T1000 (cell line): Measurements from ENCODE around the gene EIF2S1.
"Not testable (repeated sequence)": the region's sequence is repeated elsewhere in the genome, so short reads cannot be mapped to it uniquely, and the experiment has no call there.

ENCODE experiments used
- DNase-seq: peaks from one replicate; lab custom pipeline; 2025; ENCODE audit warnings: mixed read lengths; lab: John Stamatoyannopoulos, UW

EIF2S1 gene

DNA sequence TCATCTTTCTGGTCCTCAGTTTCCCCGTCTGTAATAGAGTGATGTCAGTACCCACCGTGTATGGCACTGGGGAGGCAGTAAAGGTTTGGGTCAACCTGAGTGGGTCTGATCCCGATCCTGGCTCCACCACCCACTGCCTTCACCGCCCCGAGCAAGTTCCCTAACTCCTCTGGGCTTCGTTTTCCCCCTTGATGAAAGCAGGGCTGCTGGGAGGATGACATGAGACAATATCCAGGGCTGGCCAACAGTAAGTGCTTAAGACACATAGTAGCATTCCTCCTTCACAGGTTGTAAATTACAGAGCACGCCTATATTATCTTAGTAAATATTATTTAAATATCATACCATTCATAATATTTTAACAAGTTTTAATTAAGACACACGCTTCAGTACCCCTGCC, 51.2 kb downstream of the EIF2S1 start:
- DNase-seq: no peak

DNA sequence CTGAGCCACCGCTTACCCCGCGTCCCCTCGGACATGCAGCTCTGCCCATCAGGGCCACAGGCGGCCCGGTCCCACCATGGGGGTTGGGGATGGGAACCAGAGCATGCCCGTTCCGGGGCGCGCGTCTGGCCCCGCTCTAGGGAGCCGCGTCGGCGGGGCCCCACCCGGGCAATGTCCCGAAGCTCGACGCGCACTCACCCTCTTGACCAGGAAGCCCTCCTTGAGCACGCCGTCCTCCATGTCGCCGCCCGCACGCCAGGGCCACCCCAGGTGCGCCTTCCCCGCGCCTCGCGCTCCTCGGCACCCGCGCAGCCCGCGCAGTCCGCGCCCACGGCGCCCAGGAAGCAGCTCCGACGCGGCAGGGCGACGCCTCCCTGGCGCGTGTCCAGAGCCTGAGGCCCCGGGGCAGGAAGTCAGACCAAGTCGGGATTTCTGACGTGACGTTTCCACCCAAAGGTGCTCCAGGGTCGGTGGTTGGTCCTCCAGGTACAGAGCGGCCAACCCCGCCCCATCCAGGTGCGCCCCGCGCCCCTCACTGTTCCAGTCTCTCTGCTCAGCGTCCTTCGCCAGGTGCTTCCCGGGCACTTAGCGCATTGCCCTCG, 51.8 kb downstream of the EIF2S1 start, which contains the start of gene PLEK2:
PLEK2 (minus strand) TSS at position 346 of the 602 bp plus-strand sequence; CDS start at position 240, 106 bp downstream.
- DNase-seq: no peak

DNA sequence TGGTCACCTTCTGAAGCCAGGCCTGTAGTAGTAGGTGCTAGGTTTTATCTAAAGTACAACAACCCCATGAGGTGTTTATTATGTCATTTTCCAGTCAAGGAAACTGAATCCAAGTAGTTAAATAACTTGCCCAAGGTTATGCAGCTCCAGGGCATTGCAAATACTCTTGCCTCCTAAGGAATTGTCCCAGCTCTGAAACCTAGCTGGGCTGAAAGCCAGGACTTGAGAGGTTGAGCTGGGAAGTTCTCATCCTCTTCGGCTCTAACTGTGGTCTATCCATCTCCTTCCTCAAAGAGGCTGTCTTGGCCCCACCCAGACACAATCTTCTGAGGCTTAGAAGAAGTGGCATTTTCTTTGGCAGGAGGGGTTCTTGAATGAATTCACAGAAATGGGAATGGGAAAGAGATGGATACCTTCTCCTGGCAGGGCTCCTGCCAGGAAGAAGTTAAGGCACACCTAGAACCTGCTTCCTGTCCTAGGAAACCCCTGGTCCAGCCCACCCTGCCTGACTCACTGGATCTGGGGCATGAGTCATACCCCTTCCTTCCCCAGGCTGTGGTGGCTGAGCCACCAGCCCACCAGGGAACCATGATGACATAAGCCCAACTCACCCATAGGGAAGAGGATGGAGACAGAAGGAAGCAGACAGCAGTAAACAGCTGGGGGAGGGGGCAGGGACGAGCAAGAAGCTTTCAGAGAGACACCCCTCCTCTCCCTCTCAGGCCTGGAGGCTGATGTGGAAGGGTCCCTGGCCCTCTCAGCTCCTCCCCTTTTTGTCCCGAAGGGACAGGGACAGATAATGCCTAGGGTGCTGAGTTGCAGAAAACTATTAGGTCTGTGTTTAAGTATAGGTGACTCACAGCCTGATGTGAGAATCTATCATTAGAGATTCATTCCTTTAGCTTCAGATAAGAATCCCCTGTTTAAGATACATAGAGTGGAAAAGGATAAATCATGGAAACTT, 54.0 kb downstream of the EIF2S1 start:
- peak; percentile 77 for DNase-seq

DNA sequence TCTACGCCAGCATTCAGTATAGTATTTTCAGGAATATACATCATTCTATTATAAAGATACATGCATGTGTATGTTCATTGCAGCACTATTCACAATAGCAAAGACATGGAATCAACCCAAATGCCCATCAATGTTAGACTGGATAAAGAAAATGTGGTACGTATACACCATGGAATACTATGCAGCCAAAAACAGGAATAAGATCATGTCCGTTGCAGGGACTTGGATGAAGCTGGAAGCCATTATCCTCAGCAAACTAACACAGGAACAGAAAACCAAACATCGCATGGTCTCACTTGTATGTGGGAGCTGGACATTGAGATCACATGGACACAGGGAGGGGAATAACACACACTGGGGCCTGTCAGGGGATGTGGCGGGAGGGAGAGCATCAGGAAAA, 55.5 kb downstream of the EIF2S1 start:
- DNase-seq: not testable (repeated sequence)

DNA sequence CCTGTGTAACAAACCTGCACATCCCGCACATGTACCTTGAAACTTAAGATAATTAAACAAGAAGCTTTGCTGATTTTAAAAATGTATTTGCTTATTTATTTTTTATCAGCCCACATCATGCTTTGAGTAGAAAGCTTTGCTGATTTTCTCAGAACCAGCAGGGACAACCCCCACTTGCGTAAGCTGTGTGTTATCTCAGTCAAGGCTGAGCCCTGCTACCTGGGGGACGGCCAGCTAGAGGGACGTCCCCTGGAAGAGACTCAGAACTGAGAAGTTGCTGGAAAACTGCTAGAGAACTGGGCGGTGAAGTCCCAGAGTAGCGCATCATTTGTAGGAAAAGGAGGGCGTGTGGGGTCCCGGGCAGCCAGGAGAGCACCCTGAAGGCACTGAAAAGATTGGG, 56.0 kb downstream of the EIF2S1 start:
- no peak for DNase-seq

DNA sequence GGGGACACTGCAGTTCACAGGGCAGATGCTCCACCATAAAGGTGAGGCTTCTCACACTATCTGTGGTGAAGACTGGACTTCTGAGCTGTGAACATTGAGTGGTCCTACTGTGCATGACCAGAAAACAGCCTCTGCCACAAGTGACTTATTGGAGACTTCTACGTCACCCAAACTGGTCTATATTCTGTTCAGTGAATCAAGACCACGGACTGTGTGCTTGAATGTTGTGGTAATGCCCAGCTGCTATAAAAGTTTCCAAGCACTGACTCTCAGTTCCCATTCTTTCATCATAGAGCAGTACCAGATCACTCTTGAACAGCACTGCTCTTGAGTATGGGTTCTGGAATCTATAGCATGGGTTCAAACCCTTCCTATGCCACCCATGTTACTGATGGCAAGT, 56.7 kb downstream of the EIF2S1 start:
- DNase-seq: no peak

DNA sequence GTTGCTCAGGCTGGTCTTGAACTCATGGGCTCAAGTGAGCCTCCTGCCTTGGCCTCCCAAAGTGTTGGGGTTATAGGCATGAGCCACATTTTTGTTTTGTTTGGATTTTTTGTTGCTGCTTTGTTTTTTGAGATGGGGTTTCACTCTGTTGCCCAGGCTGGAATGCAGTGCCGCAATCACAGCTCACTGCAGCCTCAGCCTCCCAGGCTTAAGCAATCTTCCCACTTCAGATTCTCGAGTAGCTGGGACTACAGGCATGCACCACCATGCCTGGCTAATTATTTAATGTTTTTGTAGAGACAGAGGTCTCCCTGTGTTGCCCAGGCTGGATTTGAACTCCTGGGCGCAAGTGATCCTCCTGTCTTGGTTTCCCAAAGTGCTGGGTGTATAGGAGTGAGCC, 57.5 kb downstream of the EIF2S1 start:
- no peak for DNase-seq

DNA sequence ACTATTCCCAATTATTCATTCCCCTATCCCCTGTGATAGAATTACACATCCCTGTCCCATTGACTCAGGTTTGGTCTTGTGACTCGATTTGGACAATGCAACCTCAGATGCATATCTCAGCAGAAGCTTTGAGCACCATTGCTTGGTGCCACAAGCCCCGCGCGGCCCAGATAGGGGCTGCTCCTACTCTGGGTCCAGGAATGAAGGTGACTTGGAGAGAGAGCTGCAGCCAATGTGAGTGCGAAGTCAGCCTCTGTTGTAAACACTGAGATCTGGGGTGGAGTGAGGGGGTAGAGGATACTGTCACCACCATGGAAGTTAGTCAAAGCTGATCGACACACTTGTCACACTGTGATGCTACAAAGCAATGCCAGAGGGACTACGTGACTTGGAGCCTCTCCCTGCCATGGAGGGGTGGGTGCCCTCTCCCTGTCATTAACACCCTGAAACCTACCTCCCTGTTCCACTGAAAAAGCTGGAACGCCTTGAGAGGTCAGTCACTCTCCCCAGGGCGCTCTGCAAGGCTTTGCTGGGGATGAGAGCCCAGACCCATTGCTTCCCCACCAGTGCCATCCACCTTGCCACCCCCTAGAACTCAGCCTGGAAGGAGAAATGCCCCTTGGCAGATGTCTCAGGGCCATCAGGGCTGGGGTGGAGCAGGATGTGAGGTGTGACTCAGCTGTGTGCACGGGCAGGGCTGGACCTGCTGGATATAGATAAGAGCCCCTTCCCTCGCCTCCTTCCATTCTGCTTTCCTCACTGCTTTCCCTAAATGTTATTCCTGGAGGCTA, 58.5 kb downstream of the EIF2S1 start:
- DNase-seq: peak; percentile 24

DNA sequence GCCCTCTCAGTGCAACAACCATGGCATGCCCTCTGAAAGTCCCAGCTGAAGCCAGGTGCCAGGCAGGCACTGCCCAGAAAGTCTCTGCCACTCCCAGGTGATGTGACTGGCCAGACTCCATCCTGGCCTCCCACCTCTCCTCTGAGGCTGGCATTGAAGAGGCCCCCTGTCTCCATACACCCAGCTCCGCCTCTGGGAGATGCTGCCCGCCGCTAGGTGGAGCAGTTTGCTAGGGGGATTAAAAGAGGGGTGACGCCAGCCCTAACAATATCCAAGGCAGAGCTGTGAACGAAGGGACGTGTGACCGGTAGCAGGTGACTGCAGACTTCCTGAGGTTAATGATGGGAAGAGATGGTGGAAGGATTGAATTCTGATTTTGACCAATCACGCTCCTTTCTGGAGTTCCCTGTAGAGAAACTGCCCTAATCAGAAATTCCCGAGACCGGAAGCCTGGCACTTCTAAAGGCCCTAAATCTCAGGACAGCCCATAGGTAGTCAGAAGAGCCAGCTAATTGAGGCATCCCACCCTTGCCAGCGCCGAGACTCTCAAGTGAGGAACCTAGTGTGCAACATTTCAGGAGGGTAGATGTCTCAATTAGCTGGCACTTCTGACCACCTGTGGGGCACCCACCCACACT, 60.1 kb downstream of the EIF2S1 start:
- no peak for DNase-seq

DNA sequence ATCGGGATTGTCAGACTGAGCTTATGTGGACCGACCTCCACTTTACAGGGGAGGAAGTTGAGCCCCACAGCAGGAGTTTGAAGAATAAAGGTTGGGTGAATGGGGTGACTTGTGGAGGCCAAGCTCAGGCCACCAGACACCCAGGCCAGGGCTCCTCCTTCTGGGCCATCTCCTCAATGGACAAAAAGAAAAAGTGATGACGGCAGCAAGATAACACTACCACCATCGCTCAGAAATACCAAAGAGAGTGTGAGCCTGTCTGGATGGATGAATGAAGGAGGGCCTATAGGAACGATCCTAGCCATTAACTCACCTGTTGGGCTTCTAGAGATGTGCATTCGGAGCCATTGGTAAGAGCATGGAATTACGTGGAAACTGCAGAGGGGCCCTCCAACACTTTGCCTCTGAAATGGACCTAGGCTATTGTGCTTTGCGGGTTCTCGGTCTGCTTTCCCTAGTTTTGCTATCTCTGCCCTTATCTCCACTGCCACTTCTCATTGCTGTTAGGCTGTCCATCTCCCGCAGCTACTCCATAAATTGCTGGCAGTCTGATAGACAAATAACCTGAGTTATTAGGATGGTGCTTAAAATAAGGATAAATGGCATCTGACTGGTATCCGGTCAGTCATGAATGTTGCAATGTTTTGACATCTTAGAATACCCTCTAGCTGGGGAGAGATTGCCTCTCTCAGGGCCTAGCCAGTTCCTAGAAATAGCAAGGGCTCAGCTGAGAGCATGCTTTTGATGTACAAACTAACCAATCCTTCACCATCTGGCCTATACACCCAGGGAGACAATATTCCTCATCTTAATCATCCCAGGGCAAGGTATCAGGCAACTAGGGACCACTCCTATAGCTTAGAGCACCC, 61.5 kb downstream of the EIF2S1 start:
- no peak for DNase-seq

DNA sequence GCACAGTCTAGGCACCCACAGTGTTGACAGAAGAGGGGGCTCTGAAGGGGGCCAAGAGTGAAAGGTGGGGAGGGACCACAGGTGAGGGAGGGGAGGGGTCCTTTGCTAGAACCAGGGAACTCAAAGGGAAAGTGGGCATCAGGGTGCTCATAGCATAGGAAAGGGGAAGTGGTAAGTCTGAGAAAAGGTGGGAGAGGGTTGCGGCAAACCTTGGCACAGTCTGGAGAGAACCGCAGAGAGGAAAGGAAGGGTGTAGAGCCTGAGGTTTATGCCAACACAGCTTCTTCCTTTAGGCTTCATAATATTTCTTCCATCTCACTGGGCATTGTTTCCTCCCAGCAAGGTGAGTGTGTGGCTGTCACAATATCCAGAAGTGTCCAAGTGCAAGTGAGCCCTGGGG, 63.3 kb downstream of the EIF2S1 start:
- no peak for DNase-seq

DNA sequence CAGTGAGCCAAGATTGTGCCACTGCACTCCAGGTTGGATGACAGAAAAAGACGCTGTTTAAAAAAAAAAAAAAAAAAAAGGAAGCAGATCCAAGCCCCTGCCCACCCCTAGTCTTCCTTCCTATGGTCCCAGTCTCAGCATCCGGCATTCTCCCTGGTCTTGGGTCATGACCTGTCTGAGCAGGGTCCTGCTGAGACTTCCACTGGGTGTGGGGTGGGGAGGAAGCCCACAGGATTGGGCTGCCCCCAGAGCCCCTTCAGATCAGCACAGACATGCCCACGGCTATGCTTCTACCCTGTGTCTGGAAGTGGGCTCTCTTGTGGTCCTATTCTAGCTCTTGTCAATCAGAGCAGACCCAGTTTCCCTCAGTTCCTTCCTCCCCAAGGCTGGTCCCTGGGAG, 64.4 kb downstream of the EIF2S1 start:
- DNase-seq: no peak

DNA sequence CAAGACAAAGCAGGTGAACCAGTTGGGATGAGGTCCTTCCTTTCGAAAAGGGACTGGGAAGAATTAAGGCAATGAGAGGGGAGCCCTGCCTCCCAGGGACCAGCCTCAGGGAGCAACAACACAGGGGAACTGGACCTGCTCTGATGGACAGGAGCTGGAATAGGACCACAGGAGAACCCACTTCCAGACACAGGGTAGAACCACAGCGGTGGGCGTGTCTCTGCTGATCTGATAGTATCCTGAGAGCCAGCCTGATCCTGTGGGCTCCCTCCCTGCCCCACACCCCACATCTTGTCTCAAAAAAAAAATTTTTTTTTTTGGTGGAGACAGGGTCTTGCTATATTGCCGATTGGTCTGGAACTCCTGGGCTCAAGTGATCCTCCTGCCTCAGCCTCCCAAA, 65.5 kb downstream of the EIF2S1 start:
- DNase-seq: no peak

DNA sequence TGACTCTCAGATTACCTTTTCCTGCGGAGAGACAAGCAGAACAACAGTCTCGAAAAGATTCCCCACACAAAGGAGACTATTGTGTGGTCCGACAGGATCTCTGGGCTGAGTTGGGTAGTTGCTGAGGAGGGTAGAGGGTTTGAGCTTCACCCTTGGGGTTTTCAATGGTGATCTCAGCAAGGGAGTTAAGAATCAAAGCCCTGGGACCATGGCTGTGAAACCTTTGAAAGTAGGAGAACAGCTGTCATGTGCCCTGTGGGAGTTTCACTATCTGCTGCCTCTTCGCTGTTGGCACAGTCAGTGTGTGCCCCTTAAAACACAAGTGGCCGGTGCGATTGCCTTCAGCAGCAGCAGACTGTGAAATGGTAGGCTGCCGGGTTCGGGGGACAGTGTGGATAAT, 66.0 kb downstream of the EIF2S1 start:
- DNase-seq: no peak

DNA sequence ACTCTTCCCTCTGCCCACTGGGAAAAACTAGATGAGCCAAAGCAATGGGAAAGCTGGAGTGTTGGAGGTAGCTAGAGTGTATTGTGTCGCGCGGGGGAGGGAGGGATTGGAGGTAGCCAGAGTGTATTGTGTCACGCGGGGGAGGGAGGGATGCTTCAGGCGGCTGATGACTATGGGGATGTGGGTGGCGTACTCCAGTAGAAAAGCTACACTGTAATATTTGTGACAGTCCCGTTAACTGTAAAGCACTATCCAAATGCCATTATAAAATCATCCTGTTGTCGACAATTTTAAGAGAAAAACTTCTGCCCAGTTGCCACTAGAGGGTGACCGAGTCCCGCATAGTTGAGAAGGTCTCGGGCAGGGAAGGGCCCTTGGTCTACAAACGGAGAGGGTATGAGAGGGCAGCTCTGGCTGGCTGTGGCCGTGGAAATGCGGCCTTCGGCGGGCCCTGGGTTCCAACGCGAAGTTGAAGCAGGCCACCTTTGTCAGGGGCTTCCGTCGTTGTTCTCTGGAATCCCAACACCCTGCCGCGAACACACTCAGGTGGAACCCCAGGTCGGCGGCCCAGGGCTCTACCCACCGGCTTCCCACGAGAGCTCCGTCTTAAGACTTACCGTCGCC, 67.0 kb downstream of the EIF2S1 start:
- DNase-seq: peak; percentile 26

DNA sequence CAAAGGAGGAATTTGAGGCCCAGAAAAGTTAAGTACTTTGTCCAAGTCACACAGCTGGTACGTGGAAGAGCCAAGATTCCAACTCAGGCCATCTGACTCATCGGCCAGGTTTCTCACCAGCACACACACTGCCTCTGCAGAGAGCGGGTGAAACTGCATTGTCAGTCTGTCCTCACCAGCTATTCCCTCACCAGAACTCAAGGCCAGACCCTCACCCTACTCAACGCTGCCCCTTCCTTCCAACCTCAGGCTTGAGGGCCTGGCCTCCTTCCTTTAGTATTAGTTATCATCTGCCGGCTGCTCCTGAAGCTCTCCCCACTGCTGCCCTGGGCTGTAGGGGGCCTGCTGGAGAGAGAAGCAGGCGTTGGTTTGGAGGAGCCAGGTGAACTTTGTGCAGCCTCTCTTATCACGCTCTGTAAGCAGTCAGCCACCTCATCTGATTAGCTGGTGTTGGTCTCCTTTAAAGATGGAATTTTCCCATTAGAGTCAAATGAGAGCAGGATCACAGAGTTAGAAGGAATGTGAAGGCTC, 68.4 kb downstream of the EIF2S1 start:
- no peak for DNase-seq

DNA sequence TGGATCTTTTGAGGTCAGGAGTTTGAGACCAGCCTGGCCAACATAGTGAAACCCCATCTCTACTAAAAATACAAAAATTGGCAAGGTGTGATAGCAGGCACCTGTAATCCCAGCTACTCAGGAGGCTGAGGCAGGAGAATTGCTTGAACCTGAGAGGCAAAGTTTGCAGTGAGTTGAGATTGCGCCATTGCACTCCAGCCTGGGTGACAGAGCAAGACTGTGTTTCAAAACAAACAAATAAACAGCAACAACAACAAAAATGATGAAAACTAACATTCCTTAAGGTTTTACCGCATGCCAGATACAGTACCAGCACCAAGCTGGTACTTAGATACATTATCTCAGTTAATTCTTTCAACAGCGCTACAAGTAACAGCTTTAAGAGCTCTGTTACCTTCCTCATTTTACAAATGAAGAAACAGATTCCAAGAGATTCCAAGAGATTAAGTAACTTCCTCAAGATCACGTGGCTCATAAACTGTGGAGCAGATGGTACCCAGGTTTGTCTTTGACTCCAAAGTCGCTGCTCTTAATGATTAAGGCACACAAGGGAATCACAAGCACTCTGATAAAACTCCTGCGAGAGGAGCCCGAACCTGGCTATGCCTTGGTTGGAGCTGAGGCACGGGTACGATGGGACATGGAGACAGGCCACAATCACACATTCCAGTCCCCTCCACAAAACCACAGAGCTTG, 69.5 kb downstream of the EIF2S1 start:
- no peak for DNase-seq

DNA sequence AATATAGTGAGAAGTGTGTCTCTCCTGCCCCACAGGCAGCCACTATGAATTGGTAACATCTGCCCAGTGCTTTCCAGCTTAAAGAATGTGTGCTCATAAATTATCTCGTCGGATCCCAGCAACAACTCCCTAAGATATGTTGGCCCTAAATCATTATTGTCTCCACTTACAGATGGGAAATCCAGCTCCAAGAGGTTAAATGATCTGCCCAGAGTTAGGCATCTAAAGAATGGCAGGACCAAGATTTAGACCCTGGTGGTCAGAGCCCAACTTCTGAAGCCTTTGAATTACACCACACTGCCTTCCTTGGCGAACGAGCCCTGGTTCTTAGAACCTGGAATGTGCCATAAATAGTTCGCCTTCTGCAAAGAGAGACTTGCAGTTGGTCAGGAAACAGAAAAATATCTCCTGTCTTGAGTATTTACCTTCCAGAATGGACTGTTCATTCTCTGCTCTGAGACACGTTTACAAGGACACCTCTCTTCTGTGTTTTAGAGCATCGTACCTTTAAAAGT, 72.0 kb downstream of the EIF2S1 start:
- no peak for DNase-seq

DNA sequence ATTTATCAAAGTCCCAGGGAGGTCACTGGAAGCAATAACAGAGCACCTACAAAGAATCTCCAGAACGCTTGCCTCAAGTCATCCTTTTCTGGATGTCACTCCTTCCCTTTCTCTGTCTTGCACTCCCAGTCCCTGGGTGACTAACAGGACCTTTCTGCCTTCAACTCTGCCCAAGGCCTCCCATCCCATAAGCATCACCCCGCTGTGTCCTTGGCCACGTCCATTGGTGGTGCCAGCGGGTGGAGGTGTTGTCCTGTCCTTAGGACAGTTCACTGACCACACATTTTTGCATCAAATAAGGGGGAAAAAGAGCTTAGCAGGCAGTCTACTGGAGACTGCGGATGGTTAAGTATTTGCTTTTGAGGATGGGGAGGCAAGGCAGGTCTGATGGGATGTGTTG, 75.5 kb downstream of the EIF2S1 start:
- no peak for DNase-seq
